Retinal pigment epithelial cell (primary cell): ENCODE results near the gene PLCL2.
"Not testable (repeated sequence)": the region's sequence is repeated elsewhere in the genome, so short reads cannot be mapped to it uniquely, and the experiment has no call there.

ENCODE experiments used
- DNase-seq: peaks from one replicate; pipeline ENCODE4 v3.0.0-alpha.2; 2010; ENCODE audit warnings: low read depth
- H3K4me3 ChIP-seq: 2 replicates; pipeline ENCODE4 v1.5.1; 2011; ENCODE audit warnings: mild to moderate bottlenecking, low read length, control low read depth, moderate library complexity
- TF ChIP-seq, protein P1 (sequence below): conservative IDR thresholded peaks from 2 replicates; pipeline ENCODE4 v1.5.1; 2011; ENCODE audit warnings: low read depth, low read length, control low read depth, inconsistent platforms

The PLCL2 gene

DNA sequence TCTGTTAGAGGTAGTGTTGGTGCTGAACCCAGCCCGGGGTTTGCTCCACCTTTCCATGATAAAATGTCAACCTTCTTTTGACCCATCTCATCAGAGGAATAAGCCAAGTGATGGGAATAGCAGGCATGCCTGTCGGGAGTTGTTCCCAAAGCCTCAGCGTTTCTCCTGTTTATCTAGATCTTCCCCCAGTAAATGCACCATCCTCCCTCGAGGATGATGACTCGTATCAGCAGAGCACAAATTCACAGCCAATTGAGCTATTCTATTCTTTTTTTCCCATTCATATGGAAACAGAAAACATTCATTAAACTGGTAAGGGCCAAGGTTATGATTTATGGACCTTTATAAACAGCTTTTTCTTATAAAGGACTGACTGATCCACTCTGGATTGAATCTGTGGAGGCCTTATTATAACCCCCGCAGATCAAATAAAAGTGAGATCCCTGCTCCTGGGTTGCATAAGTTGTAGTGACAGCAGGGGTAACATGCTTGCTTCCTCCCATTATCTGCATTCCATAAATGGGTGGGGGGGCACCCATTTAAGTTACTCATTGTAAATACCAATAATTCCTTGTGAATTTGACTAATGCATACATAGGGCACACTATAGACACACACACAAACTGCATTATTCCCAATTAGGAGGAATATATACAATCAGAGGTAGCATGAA, 207.3 kb downstream of the PLCL2 start:
- DNase-seq: no peak
- H3K4me3 ChIP-seq: no peak overlapping the region
- TF ChIP-seq, protein P1, sequence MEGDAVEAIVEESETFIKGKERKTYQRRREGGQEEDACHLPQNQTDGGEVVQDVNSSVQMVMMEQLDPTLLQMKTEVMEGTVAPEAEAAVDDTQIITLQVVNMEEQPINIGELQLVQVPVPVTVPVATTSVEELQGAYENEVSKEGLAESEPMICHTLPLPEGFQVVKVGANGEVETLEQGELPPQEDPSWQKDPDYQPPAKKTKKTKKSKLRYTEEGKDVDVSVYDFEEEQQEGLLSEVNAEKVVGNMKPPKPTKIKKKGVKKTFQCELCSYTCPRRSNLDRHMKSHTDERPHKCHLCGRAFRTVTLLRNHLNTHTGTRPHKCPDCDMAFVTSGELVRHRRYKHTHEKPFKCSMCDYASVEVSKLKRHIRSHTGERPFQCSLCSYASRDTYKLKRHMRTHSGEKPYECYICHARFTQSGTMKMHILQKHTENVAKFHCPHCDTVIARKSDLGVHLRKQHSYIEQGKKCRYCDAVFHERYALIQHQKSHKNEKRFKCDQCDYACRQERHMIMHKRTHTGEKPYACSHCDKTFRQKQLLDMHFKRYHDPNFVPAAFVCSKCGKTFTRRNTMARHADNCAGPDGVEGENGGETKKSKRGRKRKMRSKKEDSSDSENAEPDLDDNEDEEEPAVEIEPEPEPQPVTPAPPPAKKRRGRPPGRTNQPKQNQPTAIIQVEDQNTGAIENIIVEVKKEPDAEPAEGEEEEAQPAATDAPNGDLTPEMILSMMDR: no peak

DNA sequence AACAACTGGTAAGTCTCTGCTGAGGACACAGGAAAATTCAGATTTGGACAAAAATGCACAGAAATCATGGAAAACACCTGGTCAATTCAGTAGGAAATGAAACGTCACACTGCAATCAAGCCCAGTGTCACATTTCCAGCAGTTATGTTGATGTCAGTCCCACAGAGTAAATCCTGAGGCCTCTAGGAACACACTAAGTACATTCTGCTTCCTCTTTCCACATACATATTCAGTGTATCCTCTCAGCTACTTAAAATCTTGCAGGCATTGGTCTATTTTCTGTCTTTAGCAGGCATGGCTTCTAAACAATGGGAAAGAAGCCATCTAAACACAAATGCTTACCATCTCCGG, 207.8 kb downstream of the PLCL2 start:
- no peak overlapping the region for H3K4me3 ChIP-seq
- TF ChIP-seq, protein P1: no peak
- no peak for DNase-seq

DNA sequence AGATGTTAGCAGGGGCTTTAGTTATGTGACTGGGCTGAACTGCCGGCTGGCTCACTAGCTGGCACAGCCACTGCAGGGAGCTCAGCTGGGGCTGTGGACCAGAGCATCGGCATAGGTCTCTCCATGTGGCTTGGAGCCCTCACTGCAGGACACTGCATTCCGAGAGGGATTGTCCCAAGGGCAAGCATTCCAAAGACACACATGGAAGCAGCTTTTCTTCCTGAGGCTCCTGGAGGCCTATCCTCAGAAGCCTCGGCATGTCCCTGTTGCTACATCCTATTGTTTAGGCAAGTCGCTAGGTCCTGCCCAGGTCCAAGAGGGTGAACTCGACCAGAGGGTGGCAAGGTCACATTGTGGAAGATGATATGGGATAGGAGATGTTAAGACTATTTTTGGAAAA, 209.8 kb downstream of the PLCL2 start:
- TF ChIP-seq, protein P1: no peak
- no peak overlapping the region for H3K4me3 ChIP-seq
- no peak for DNase-seq

DNA sequence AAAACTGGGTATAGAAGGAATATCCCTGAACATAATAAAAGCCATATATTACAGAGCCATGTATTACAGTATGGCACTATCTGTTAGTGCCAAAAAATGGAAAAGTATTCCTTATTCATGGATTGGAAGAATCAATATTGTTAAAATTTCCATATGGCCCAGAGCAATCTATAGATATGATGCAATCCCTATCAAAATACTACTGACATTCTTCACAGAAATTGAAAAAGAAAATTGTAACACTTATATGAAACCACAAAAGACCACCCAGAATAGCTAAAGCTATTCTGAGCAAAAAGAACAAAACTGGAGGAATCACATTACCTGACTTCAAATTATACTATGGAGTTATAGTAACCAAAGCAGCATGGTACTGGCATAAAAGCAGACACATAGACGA, 218.8 kb downstream of the PLCL2 start:
- H3K4me3 ChIP-seq: no peak overlapping the region
- TF ChIP-seq, protein P1: no peak

DNA sequence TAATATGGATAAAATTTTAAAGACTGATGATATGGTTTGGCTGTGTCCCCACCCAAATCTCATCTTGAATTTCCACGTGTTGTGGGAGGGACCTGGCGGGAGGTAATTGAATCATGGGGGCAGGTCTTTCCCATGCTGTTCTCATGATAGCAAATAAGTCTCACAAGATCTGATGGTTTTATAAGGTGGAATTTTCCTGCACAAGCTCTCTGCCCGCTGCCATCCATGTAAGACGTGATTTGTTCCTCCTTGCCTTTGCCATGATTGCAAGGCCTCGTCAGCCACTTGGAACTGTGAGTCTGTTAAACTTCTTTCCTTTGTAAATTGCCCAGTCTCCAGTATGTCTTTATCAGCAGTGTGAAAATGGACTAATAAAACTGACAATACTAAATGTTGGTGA, 222.0 kb downstream of the PLCL2 start:
- H3K4me3 ChIP-seq, DNase-seq: not testable (repeated sequence)

More for the DNA sequence above, 218.8 kb downstream of the PLCL2 start:
- DNase-seq: no peak

DNA sequence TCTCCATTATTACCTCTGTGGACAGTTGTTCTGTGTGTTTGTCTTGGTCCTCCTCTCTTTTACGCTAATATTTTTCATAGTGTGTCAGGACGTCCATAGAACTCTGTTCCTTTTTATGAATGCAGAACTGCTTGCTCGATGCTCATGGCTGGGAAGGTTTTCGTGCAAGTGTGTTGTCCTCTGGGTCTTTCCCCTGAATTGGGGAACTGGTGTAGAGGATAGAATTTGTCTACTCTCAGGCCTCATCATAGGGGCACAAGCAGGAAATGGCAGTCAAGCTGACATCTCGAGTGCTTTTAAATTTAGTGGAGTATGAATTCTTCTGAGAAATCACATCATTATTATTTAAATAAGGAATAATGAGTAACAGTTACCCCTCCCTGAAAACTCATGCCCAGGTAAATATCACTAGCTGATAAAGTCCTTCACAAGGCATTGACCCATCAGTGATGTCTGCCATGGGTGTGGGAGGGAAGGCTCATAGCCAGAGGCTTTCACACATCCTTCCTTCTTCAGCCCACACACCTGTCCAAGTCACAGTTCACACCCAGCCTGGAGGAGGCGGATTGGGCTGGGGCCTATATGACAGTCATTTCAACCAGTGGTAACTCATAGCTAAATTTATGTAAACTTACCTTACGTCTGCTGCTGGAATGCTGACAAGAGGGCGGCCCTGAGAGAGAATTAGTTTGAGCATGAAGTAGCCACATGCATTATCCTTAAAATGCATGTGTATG, 226.1 kb downstream of the PLCL2 start:
- no peak overlapping the region for H3K4me3 ChIP-seq
- no peak for DNase-seq
- TF ChIP-seq, protein P1: no peak

DNA sequence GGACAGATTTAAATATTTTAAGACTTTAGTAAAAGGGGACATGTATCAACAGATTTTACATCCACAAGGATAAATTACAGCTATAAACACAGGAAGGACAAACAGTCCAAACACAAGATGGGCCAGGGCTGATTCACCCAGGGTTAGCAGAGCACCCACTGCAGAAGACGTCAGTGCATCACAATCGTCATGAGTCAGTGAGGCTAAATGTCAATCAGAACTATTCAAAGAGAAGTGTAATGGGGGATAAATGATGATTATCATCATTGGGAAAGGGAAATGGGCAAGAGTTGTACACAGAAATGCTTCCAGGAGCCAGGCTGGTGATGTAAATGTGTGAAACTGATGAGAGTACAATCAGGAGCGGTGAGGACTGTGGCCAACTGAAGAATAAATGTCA, 226.8 kb downstream of the PLCL2 start:
- no peak for DNase-seq
- TF ChIP-seq, protein P1: no peak
- H3K4me3 ChIP-seq: no peak overlapping the region
